Posterior vena cava (tissue), 2 donors: ENCODE results near the gene PTPRD. TPM values are rescaled to one million over a fixed set of nuclear protein-coding genes. Genes with fewer than 3 reads are reported as not detected.

Source experiments
- DNase-seq: peaks from one replicate; pipeline ENCODE4 v3.0.0-alpha.2; 2020; ENCODE audit warnings: low spot score
- intact Hi-C, 2 donors: fragments of 100-400 bp; cut with DNase I; formaldehyde crosslinking; loops; one replicate each; pipeline versions ENCODE4 v1.14.1 to v1.14.2; 2022 to 2023
- total RNA-seq, 2 donors: library from RNA; stranded (reverse); fragmentation: NEBNext Ultra II Directional; extraction: Animal tissue kit (Norgen Biotek cat#: 25700); gene quantifications; one replicate each; pipeline ENCODE4 v1.2.1, GENCODE V29; 2021
- donor health status: DM: yes; HTN: yes; CAD: no.
- donor health status: DM: yes; HTN: yes; CAD: no.

Gene PTPRD
- total RNA-seq, 2 donors from 2014 or later: 21.4 to 51.2 TPM

GRCh38 chr9:9612755-9613154, 1000.0 kb downstream of the PTPRD start:
- intact Hi-C loops: no loop called here
- no peak for DNase-seq

- intact Hi-C loops: no loop called here
- no peak for DNase-seq
Measured at GRCh38 chr9:9612270-9612669, 1000.5 kb downstream of the PTPRD start.

- no peak for DNase-seq
- intact Hi-C loops: loop anchor here (10.0 kb wide), 1 partner anchor 189 kb away; no protein-coding TSS in a partner anchor
Measured at GRCh38 chr9:9605681-9606080, 1007.1 kb downstream of the PTPRD start.

- intact Hi-C loops: loop anchor here (10.0 kb wide), 1 partner anchor 191 kb away; no protein-coding TSS in a partner anchor
- DNase-seq: peak; percentile 47
Measured at GRCh38 chr9:9603345-9603744, 1009.5 kb downstream of the PTPRD start.

- intact Hi-C loops: no loop called here
- DNase-seq: no peak
Measured at GRCh38 chr9:9598723-9599122, 1014.1 kb downstream of the PTPRD start.

- DNase-seq: no peak
- intact Hi-C loops: no loop called here
Measured at GRCh38 chr9:9592104-9592503, 1020.7 kb downstream of the PTPRD start.

- no peak for DNase-seq
- intact Hi-C loops: no loop called here
Measured at GRCh38 chr9:9585920-9586319, 1026.9 kb downstream of the PTPRD start.

- intact Hi-C loops: no loop called here
- no peak for DNase-seq
Measured at GRCh38 chr9:9574080-9574479, 1038.7 kb downstream of the PTPRD start.

GRCh38 chr9:9565700-9566099, 1047.1 kb downstream of the PTPRD start:
- intact Hi-C loops: no loop called here
- DNase-seq: no peak

- intact Hi-C loops: no loop called here
- no peak for DNase-seq
Measured at GRCh38 chr9:9563817-9564216, 1049.0 kb downstream of the PTPRD start.

- DNase-seq: peak; percentile 56
- intact Hi-C loops: no loop called here
Measured at GRCh38 chr9:9560382-9561035, 1052.3 kb downstream of the PTPRD start.

GRCh38 chr9:9558907-9559306, 1053.9 kb downstream of the PTPRD start:
- no peak for DNase-seq
- intact Hi-C loops: no loop called here

GRCh38 chr9:9557804-9558334, 1054.9 kb downstream of the PTPRD start:
- peak; percentile 51 for DNase-seq
- intact Hi-C loops: no loop called here

- no peak for DNase-seq
- intact Hi-C loops: no loop called here
Measured at GRCh38 chr9:9556865-9557803, 1055.7 kb downstream of the PTPRD start.

GRCh38 chr9:9552665-9553064, 1060.1 kb downstream of the PTPRD start:
- intact Hi-C loops: no loop called here
- no peak for DNase-seq

GRCh38 chr9:9538766-9539165, 1074.0 kb downstream of the PTPRD start:
- no peak for DNase-seq
- intact Hi-C loops: no loop called here

GRCh38 chr9:9538356-9538755, 1074.4 kb downstream of the PTPRD start:
- DNase-seq: no peak
- intact Hi-C loops: no loop called here

- intact Hi-C loops: no loop called here
- DNase-seq: no peak
Measured at GRCh38 chr9:9536523-9536922, 1076.3 kb downstream of the PTPRD start.

- intact Hi-C loops: no loop called here
- no peak for DNase-seq
Measured at GRCh38 chr9:9523476-9524139, 1089.2 kb downstream of the PTPRD start.

GRCh38 chr9:9522406-9522805, 1090.4 kb downstream of the PTPRD start:
- DNase-seq: no peak
- intact Hi-C loops: no loop called here
